GM23338 (cell line): ENCODE data around the gene MS4A4A. TPM values are rescaled to one million over a fixed set of nuclear protein-coding genes. Genes with fewer than 3 reads are reported as not detected.

ENCODE experiments used
- ATAC-seq: fragments of 200-7000 bp; cut with Tn5 transposase; 3 replicates; pipeline ENCODE4 v1.9.1; 2020
- DNase-seq: peaks from one replicate; pipeline ENCODE4 v3.0.0-alpha.2; 2015; ENCODE audit warnings: low spot score
- H2AFZ ChIP-seq: fragments of 200-600 bp; sonication (generic); 2 replicates; pipeline ENCODE4 v1.8.0; 2016; ENCODE audit warnings: antibody characterized with exemption, mild to moderate bottlenecking, moderate library complexity
- H3F3A ChIP-seq: fragments of 200-600 bp; sonication (generic); replicated peaks from 2 replicates; pipeline ENCODE4 v1.8.0; 2017; ENCODE audit warnings: antibody characterized with exemption, mixed run types, low read depth
- H3K27ac ChIP-seq: fragments of 200-600 bp; sonication (generic); 2 replicates; pipeline ENCODE4 v1.6.1; 2016; ENCODE audit warnings: low read depth
- H3K27me3 ChIP-seq: fragments of 200-600 bp; sonication (generic); 2 replicates; pipeline ENCODE4 v1.8.0; 2016; ENCODE audit warnings: mild to moderate bottlenecking, mixed run types, moderate library complexity; ENCODE audit not compliant: insufficient read depth
- H3K36me3 ChIP-seq: fragments of 200-600 bp; sonication (generic); 2 replicates; pipeline ENCODE4 v1.8.0; 2016; ENCODE audit warnings: mild to moderate bottlenecking; ENCODE audit not compliant: insufficient read depth
- H3K4me1 ChIP-seq: fragments of 200-600 bp; sonication (generic); 2 replicates; pipeline ENCODE4 v1.8.0; 2016; ENCODE audit warnings: mild to moderate bottlenecking, moderate library complexity; ENCODE audit not compliant: insufficient read depth
- H3K4me2 ChIP-seq: fragments of 200-600 bp; sonication (generic); 2 replicates; pipeline ENCODE4 v1.7.1; 2017; ENCODE audit warnings: mixed run types
- H3K4me3 ChIP-seq: fragments of 200-600 bp; sonication (generic); 2 replicates; pipeline ENCODE4 v1.6.1; 2016; ENCODE audit warnings: mixed run types
- H3K79me2 ChIP-seq: fragments of 200-600 bp; sonication (generic); replicated peaks from 2 replicates; pipeline ENCODE4 v1.8.0; 2017; ENCODE audit warnings: mild to moderate bottlenecking; ENCODE audit not compliant: insufficient read depth
- H3K9me2 ChIP-seq: fragments of 200-600 bp; sonication (generic); 2 replicates; pipeline ENCODE4 v1.8.0; 2017; ENCODE audit not compliant: insufficient read depth
- H4K20me1 ChIP-seq: fragments of 200-600 bp; sonication (generic); replicated peaks from 2 replicates; pipeline ENCODE4 v1.8.0; 2017; ENCODE audit warnings: mild to moderate bottlenecking; ENCODE audit not compliant: insufficient read depth
- H3K27ac Mint-ChIP-seq: 2 replicates; pipeline ENCODE4 v1.8.0; 2020; ENCODE audit warnings: inconsistent platforms, mild to moderate bottlenecking, moderate library complexity, mixed read lengths
- H3K27me3 Mint-ChIP-seq: 3 replicates; pipeline ENCODE4 v1.8.0; 2022; ENCODE audit warnings: low read depth, mild to moderate bottlenecking, moderate library complexity, mixed read lengths, inconsistent platforms; ENCODE audit not compliant: insufficient read depth, poor library complexity
- H3K36me3 Mint-ChIP-seq: 3 replicates; pipeline ENCODE4 v1.8.0; 2021; ENCODE audit warnings: low read depth, mild to moderate bottlenecking, inconsistent platforms, moderate library complexity, mixed read lengths
- H3K4me1 Mint-ChIP-seq: 3 replicates; pipeline ENCODE4 v1.8.0; 2020; ENCODE audit warnings: mild to moderate bottlenecking, inconsistent platforms, mixed read lengths
- H3K4me3 Mint-ChIP-seq: 3 replicates; pipeline ENCODE4 v1.8.0; 2021; ENCODE audit warnings: moderate library complexity, mild to moderate bottlenecking, inconsistent platforms, mixed read lengths
- H3K9me3 Mint-ChIP-seq: 3 replicates; pipeline ENCODE4 v1.8.0; 2020; ENCODE audit warnings: moderate library complexity, mild to moderate bottlenecking, inconsistent platforms, mixed read lengths
- CTCF ChIP-seq, 2 experiments: fragments of 200-600 bp in 1 of 2; sonication (generic) in 1 of 2; conservative IDR thresholded peaks; 2 replicates each; pipeline versions ENCODE4 v1.5.1 to v1.6.1; 2016 to 2017; ENCODE audit warnings: antibody characterized with exemption in 2 of 2, low read depth in 2 of 2, mild to moderate bottlenecking in 2 of 2, moderate library complexity in 1 of 2
- EZH2phosphoT487 ChIP-seq: fragments of 200-600 bp; sonication (generic); IDR thresholded peaks from one replicate; pipeline ENCODE4 v1.8.1; 2018; ENCODE audit warnings: antibody characterized with exemption; ENCODE audit not compliant: unreplicated experiment
- NANOG ChIP-seq: IDR thresholded peaks from 2 replicates; pipeline ENCODE4 v1.6.1; 2016; ENCODE audit warnings: antibody characterized with exemption, borderline replicate concordance
- REST ChIP-seq: IDR thresholded peaks from one replicate; pipeline ENCODE4 v1.6.1; 2018; ENCODE audit warnings: antibody characterized with exemption; ENCODE audit not compliant: unreplicated experiment
- ZNF462 ChIP-seq: fragments of 250-450 bp; sonication (Bioruptor Pico); IDR thresholded peaks from 2 replicates; pipeline ENCODE4 v1.5.0; 2020; ENCODE audit warnings: mild to moderate bottlenecking, moderate library complexity
- polyA plus RNA-seq: library from polyadenylated mRNA; unstranded; fragments of >200 nt; fragmentation: Nextera tagmentation; extraction: Ambion mirVana; gene quantifications from 2 replicates; pipeline ENCODE4 v1.2.1, GENCODE V29; 2016
- total RNA-seq: library from RNA; depleted of rRNA; stranded (reverse); fragments of >200 nt; shearing (Covaris generic); gene quantifications from 2 replicates; pipeline ENCODE4 v1.2.3, GENCODE V29; 2014

Gene MS4A4A
- total and polyA plus RNA-seq, 2 experiments from 2014 or later, result not detected

GRCh38 chr11:60281485-60281884, 1.0 kb downstream of the MS4A4A start:
- Histone ChIP-seq H2AFZ (no peak overlapping the region), H3F3A (no peaks in the 10 kb centered on the region), H3K79me2 (no peaks in the 10 kb centered on the region), H3K4me1 (peaks cover 15% of the 10 kb centered on the region), H4K20me1 (no peaks in the 10 kb centered on the region), H3K4me3 (no peak overlapping the region), H3K4me2 (no peak overlapping the region), H3K27me3 (no peaks in the 10 kb centered on the region), H3K27ac (no peak overlapping the region), H3K36me3 (no peaks in the 10 kb centered on the region), H3K9me2 (no peaks in the 10 kb centered on the region)
- no peak for DNase-seq
- Mint-ChIP-seq H3K27ac (no peak overlapping the region), H3K36me3 (peaks cover 19% of the 10 kb centered on the region), H3K4me1 (peaks cover 25% of the 10 kb centered on the region), H3K27me3 (peaks cover 4% of the 10 kb centered on the region), H3K9me3 (peaks cover 12% of the 10 kb centered on the region), H3K4me3 (no peak overlapping the region)
- no peak for ATAC-seq
- TF ChIP-seq REST, result no peak
- TF ChIP-seq CTCF (conservative IDR thresholded peaks at IDR 0.05; ENCODE audit: low read depth in 2 of 2), result no peak
- TF ChIP-seq ZNF462 (CRISPR knock-in tag), result no peak
- TF ChIP-seq NANOG, result no peak
- TF ChIP-seq EZH2phosphoT487, result no peak
